ENCODE data around the gene ITGA8. TPM values are rescaled to one million over a fixed set of nuclear protein-coding genes. Genes with fewer than 3 reads are reported as not detected.
"Not testable (repeated sequence)": the region's sequence is repeated elsewhere in the genome, so short reads cannot be mapped to it uniquely, and the experiment has no call there.

The ITGA8 gene
- total RNA-seq, 3 donors from 2014 or later (not counting 1 experiment from before 2014, with no cell fraction given) = not detected

GRCh38 chr10:15585303-15585715, 134.4 kb downstream of the ITGA8 start:
- DNase-seq (peak in 1 of 2 donors; percentile 36), ATAC-seq (no peak)
- Mint-ChIP-seq H3K36me3 (no peaks in the 10 kb centered on the region), H3K27me3 (ENCODE audit: low read depth in 2 of 2) (peaks cover 0 to under 1% of the 10 kb centered on the region in 2 donors), H3K4me3 (no peak overlapping the region), H3K4me1 (no peaks in the 10 kb centered on the region), H3K9me3 (peaks cover 0 to 4% of the 10 kb centered on the region in 2 donors), H3K27ac (no peak overlapping the region)
- Histone ChIP-seq H3K4me3 (ENCODE audit: low read length) (no peak overlapping the region), H3K27me3 (ENCODE audit: control insufficient read depth, insufficient read depth, low read length) (no peaks in the 10 kb centered on the region), H3K4me1 (ENCODE audit: control insufficient read depth, insufficient read depth, low read length) (no peaks in the 10 kb centered on the region), H3K36me3 (ENCODE audit: control insufficient read depth, insufficient read depth, low read length) (no peaks in the 10 kb centered on the region), H3K27ac (ENCODE audit: low read length) (no peak overlapping the region), H3K9me3 (ENCODE audit: control insufficient read depth, insufficient read depth, low read length) (no peaks in the 10 kb centered on the region)
- WGBS (ENCODE audit: insufficient coverage) = 6% methylated on average over 6 of the region's 6 CpGs
- intact Hi-C loops (cut with micrococcal nuclease) = no loop called here
- TF ChIP-seq, protein P1, sequence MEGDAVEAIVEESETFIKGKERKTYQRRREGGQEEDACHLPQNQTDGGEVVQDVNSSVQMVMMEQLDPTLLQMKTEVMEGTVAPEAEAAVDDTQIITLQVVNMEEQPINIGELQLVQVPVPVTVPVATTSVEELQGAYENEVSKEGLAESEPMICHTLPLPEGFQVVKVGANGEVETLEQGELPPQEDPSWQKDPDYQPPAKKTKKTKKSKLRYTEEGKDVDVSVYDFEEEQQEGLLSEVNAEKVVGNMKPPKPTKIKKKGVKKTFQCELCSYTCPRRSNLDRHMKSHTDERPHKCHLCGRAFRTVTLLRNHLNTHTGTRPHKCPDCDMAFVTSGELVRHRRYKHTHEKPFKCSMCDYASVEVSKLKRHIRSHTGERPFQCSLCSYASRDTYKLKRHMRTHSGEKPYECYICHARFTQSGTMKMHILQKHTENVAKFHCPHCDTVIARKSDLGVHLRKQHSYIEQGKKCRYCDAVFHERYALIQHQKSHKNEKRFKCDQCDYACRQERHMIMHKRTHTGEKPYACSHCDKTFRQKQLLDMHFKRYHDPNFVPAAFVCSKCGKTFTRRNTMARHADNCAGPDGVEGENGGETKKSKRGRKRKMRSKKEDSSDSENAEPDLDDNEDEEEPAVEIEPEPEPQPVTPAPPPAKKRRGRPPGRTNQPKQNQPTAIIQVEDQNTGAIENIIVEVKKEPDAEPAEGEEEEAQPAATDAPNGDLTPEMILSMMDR (IDR thresholded peaks at IDR 0.05) = no peak

DNA sequence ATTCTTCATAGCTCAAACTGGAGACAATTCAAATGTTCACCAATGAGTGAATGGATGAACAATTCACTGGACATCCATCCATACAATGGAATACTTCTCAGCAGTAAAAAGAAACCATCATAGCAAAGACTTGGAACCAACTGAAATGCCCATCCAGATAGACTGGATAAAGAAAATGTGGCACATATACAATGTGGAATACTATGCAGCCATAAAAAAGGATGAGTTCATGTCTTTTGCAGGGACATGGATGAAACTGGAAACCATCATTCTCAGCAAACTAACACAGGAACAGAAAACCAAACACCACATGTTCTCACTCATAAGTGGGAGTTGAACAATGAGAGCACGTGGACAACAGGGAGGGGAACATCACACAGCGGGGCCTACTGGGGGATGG, 136.8 kb downstream of the ITGA8 start:
- H3K9me3 Mint-ChIP-seq; H3K9me3 ChIP-seq (ENCODE audit: control insufficient read depth, insufficient read depth, low read length); H3K27ac Mint-ChIP-seq; H3K4me1 ChIP-seq (ENCODE audit: control insufficient read depth, insufficient read depth, low read length); H3K27ac ChIP-seq (ENCODE audit: low read length); ATAC-seq; H3K36me3 ChIP-seq (ENCODE audit: control insufficient read depth, insufficient read depth, low read length); H3K36me3 Mint-ChIP-seq; H3K27me3 Mint-ChIP-seq (ENCODE audit: low read depth in 2 of 2); intact Hi-C loops (cut with micrococcal nuclease); H3K27me3 ChIP-seq (ENCODE audit: control insufficient read depth, insufficient read depth, low read length); H3K4me3 Mint-ChIP-seq; DNase-seq; H3K4me3 ChIP-seq (ENCODE audit: low read length); H3K4me1 Mint-ChIP-seq: not testable (repeated sequence)
- 95% methylated on average over 2 of the region's 2 CpGs for WGBS (ENCODE audit: insufficient coverage)

DNA sequence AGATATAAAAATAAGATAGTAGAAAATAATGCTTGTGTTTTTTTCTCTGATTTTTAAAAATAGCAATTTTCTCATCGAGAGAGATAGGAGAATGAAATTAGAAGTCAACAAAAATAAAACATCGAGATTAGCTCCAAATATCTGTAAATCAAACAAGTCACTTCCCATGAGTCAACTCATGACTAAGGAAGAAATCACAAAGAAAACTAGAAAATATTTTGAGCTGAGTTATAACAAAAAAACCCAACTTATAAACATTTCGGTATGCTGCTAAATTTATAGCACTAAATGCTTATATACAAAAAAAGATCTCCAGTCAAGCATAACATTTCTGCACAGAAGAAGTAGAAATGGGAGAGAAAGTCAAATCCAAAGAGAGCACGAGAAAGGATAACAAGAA, 140.1 kb downstream of the ITGA8 start:
- no peaks in the 10 kb centered on the region for H3K27me3 ChIP-seq (ENCODE audit: control insufficient read depth, insufficient read depth, low read length)
- H3K4me3 ChIP-seq (ENCODE audit: low read length) = no peak overlapping the region
- WGBS (ENCODE audit: insufficient coverage) = 67% methylated on average over 1 of the region's 4 CpGs
- Mint-ChIP-seq H3K4me3 (no peak overlapping the region), H3K4me1 (no peaks in the 10 kb centered on the region), H3K27me3 (ENCODE audit: low read depth in 2 of 2) (peaks cover 3 to 10% of the 10 kb centered on the region in 2 donors), H3K36me3 (no peaks in the 10 kb centered on the region), H3K27ac (no peak overlapping the region), H3K9me3 (peaks cover 5 to 6% of the 10 kb centered on the region in 2 donors)
- intact Hi-C loops (cut with micrococcal nuclease) = no loop called here
- H3K9me3 ChIP-seq (ENCODE audit: control insufficient read depth, insufficient read depth, low read length) = no peaks in the 10 kb centered on the region
- TF ChIP-seq, protein P1 (IDR thresholded peaks at IDR 0.05) = no peak
- DNase-seq (no peak), ATAC-seq (no peak)
- H3K36me3 ChIP-seq (ENCODE audit: control insufficient read depth, insufficient read depth, low read length) = no peaks in the 10 kb centered on the region
- no peak overlapping the region for H3K27ac ChIP-seq (ENCODE audit: low read length)
- H3K4me1 ChIP-seq (ENCODE audit: control insufficient read depth, insufficient read depth, low read length) = no peaks in the 10 kb centered on the region

- no peaks in the 10 kb centered on the region for H3K27me3 ChIP-seq (ENCODE audit: control insufficient read depth, insufficient read depth, low read length)
- no peaks in the 10 kb centered on the region for H3K27me3 Mint-ChIP-seq (ENCODE audit: low read depth in 2 of 2)
- H3K4me1 Mint-ChIP-seq = no peaks in the 10 kb centered on the region
- intact Hi-C loops (cut with micrococcal nuclease) = no loop called here
- H3K36me3 ChIP-seq (ENCODE audit: control insufficient read depth, insufficient read depth, low read length) = no peaks in the 10 kb centered on the region
- 86% methylated on average over 6 of the region's 6 CpGs for WGBS (ENCODE audit: insufficient coverage)
- no peaks in the 10 kb centered on the region for H3K4me1 ChIP-seq (ENCODE audit: control insufficient read depth, insufficient read depth, low read length)
- H3K9me3 ChIP-seq (ENCODE audit: control insufficient read depth, insufficient read depth, low read length) = no peaks in the 10 kb centered on the region
- peaks cover 0 to 3% of the 10 kb centered on the region in 2 donors for H3K9me3 Mint-ChIP-seq
- DNase-seq = no peak
- ATAC-seq = no peak
- no peaks in the 10 kb centered on the region for H3K36me3 Mint-ChIP-seq
- TF ChIP-seq, protein P1 (IDR thresholded peaks at IDR 0.05) = no peak
- no peak overlapping the region for H3K27ac ChIP-seq (ENCODE audit: low read length)
- H3K4me3 Mint-ChIP-seq = no peak overlapping the region
- no peak overlapping the region for H3K27ac Mint-ChIP-seq
- H3K4me3 ChIP-seq (ENCODE audit: low read length) = no peak overlapping the region
These were observed 147.1 kb downstream of the ITGA8 start for GRCh38 chr10:15572531-15573045.
